ENCODE results near the gene HSD17B11.
"Not testable (repeated sequence)": the region's sequence is repeated elsewhere in the genome, so short reads cannot be mapped to it uniquely, and the experiment has no call there.

HSD17B11 gene

DNA sequence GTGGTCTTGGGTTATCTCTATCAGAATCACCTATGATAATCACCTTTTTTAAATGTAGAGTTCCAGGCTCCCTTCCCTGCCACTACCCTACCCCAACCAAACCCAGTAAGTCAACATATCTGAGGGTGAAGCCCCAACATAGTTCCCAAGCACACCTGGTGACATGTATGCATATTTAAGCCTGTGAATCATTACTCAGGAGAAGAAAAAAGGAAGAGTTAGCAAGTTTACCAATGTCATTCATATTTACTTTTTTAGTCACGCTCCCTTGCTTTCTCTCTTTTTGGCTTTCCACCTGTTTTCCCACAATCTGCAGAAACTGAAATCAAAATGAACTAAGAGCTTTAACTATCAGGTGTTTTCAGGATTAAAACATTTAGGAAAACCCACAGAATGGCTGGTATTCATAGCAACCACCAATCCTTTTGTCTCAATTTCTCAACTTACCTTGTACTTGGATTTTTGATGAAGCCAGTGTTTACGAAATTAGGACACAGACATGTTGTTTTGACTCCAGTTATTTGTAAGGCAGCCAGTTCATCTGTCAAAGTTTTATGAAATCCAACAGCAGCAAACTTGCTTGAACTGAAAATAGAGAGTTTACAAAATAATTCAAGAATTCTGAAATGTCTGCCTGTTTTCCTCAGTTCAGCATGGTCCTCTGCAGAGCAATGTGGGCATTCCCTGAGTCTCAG, 34.0 kb downstream of the HSD17B11 start:
- no peak for DNase-seq (ENCODE audit: low read depth)

DNA sequence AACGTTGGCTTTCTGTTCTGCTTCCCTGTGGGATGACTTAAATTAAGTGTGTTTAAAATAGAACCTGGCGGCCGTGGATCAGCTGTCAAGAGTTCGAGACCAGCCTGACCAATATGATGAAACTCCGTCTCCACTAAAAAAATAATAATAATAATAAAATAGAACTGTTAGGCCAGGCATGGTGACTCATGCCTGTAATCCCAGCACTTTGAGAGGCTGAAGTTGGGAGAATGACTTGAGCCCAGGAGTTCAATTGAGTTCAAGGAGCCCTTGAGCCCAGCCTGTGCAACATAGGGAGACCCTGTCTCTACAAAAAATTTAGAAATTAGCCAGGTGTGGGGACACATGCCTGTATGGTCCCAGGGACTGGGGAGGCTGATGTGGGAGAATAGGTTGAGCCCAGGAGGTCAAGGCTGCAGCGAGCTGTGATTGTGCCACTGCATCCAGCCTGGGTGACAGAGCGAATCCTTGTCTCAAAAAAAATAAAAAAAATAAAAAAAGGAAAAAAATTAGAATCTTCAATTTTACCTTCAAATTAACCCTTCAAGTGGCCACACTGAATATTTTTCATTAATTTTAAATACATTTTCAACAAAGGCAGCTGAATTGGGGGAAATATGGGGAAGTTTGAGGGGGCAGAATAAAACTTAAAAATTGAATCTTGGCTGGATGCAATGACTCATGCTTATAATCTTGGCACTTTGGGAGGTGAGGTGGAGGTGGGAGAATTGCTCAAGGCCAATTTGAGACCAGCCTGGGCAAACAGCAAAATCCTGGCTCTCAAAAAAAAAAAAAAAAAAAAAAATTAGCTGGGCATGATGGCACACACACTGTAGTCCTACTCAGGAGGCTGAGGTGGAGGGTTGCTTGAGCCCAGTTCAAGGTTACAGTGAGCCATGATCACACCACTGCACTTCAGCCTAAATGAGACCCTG, 36.6 kb downstream of the HSD17B11 start:
- peak; percentile 36 for DNase-seq (ENCODE audit: low read depth)

DNA sequence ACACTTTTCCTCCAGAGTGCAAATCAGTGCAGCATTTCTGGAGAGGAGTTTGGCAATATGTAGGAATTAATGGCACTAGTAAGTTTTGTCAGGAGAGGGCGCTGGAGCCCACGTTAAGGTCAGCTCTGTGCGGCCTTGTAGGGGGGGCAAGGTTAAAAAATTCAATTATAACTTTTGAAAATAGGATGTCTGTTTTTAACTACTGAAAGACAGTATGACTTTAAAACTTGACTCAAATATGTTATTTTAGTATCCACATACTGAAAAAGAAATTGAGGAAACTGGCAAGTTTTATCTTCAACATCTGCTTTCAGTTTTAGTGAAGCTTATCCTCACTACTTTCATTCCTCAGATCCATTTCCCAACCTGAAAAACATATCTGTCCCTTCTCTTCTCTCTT, 37.4 kb downstream of the HSD17B11 start:
- DNase-seq (ENCODE audit: low read depth), result peak; percentile 67

DNA sequence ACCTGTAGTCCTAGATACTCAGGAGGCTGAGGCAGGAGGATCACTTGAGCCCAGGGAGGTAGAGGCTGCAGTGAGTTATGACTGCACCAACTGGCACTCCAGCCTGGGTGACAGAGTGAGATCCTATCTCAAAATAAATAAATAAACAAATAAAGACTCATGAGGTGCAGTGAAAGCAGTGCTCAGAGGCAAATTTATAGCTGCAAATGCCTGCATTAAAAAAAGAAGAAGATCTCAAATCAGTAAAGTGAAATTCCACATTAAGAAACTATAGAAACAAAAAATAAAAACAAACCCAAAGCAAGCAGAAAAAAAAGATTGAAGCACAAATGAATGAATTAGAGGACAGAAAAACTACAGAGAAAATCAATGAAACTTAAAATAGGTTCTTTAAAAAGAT, 45.8 kb downstream of the HSD17B11 start:
- DNase-seq (ENCODE audit: low read depth), result no peak

DNA sequence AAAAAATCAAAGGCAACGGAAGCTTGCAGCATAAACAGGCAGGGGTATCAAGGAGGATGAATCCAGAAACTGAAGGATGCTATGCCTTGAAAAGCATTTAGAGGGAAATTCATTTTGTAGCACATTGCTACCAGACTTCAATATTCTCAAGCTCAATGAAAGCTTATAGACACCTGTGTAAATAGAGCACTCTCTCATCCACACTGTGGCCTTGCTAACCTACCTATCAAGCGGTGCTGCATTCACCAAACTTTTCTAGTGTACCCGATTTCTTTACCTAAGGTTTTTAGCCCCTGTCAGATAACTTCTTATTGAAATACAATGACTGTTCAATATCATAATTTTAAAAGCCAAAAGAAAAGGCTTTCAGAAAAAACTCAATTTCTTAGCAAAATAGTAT, 48.1 kb downstream of the HSD17B11 start:
- no peak for DNase-seq (ENCODE audit: low read depth)

DNA sequence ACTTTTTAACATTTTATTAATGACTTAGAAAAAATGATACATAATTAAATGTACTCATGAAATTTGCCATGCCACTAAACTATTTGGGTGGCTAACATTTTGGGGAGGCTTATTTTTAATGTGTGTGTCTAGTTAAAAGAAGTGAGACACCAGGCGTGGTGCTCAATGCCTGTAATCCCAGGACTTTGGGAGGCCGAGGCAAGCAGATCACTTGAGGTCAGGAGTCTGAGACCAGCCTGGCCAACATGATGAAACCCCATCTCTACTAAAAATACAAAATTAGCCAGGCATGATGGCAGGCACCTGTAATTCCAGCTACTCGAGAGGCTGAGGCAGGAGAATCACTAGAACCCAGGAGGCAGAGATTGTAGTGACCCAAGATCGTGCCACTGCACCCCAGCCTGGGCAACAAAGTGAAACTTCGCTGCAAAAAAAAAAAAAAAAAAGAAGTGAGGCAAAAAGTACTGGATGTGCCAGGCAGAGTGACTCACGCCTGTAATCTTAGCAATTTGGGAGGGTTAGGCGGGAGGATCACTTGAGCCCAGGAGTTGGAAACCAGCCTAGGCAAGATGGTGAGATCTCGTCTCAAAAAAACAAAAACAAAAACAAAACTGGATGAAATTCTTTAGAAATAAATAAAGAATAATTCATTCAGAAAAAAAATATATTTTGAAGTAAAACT, 48.9 kb downstream of the HSD17B11 start:
- peak; percentile 44 for DNase-seq (ENCODE audit: low read depth)

DNA sequence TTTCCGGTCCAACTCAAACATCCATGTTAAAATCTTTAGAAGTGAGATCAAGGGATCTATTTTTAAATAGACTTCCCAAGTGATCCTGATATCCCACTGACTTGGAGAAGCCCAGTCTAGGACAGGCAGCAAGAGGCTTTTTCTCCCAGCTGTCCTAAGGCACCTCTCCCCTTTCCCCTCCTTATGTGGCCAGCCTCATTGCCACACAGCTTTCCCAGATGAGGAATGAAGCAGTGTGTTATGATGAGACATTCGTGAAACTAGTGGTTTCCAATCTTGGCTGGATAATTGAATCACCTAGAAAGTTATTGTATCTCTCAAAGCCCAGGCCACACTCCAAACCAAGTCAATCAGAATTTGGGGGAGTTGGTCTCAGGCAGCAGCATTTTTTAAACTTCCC, 51.5 kb downstream of the HSD17B11 start:
- no peak for DNase-seq (ENCODE audit: low read depth)

DNA sequence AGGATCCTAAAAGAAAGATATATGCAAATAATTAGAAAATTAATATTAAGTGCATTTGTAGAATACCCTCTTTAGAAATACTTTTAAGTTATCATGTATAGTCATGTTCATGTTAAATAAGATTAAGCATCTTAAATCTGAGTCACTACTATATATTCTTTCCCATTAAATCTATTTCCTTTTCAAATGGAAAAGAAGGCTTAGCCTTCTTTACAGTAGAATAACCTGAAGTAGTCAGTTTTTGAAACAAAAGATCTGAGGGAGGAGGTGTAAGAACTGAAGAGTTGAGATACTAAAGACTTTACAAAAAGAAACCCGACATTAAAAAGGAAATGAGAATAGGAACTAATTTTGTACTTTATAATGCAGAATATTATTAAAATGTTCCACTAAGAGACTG, 53.6 kb downstream of the HSD17B11 start:
- DNase-seq (ENCODE audit: low read depth), result no peak

DNA sequence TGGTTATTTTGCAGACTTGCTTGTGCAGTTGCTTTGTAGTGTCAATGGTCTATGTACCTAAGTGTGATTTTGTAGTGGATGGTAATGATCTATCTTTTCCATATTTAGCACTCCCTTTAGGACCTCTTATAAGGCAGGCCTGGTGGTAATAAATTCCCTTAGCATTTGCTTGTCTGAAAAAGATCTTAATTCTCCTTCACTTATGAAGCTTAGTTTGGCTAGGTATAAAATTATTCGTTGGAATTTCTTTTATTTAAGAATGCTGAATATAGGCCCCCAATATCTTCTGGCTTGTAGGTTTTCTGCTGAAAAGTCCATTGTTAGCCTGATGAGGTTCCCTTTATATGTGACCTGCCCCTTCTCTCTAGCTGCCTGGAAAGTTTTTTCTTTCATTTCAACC, 57.7 kb downstream of the HSD17B11 start:
- no peak for DNase-seq (ENCODE audit: low read depth)

DNA sequence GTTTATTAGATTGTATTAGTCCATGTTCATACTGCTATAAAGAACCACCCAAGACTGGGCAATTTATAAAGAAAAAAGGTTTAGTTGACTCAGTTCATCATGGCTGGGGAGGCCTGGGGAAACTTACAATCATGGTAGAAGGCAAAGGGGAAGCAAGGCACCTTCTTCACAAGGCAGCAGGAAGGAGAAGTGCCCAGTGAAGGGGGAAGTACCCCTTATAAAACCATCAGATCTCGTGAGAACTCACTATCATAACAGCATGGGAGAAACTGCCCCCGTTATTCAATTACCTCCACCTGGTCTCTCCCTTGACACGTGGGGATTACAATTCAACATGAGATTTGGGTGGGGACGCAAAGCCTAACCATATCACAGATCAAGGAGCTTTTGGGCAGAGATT, 60.2 kb downstream of the HSD17B11 start:
- no peak for DNase-seq (ENCODE audit: low read depth)

DNA sequence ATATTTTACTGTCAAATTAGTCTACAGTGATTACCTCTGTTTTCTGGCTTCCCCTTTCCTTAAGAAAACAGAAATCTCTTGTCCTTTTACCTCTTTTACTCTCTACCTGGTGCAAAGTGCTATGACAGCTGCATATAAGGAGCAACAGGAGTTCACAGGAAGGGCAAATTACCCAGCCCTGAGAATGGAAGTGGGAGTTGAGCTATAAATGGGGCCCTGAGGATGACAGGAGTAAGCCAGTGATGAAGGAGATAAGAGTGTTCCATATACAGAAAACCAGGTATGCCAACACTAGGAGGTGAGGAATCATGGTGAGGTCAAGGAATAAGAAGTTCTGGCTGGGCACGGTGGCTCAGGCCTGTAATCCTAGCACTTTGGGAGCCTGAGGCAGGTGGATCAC, 63.9 kb downstream of the HSD17B11 start:
- DNase-seq (ENCODE audit: low read depth), result no peak

DNA sequence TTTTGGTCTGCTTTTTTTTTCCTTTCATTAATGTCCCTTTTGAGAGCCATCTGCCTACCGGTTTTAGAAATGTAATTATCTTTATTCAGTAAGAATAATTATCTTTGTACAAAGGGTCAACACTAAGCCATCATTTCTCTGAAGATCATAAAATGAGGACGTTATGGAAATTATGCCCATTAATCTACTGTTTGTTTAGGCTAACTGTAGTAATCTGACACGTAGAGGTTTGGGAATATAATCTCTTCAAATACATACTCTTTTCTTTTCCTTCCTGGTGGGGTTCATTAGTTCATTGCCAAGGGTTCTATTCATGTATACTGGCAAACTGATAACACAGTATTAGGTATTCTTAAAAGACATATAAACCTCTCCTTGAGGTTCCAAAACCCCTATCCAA, 64.5 kb downstream of the HSD17B11 start:
- DNase-seq (ENCODE audit: low read depth), result no peak

DNA sequence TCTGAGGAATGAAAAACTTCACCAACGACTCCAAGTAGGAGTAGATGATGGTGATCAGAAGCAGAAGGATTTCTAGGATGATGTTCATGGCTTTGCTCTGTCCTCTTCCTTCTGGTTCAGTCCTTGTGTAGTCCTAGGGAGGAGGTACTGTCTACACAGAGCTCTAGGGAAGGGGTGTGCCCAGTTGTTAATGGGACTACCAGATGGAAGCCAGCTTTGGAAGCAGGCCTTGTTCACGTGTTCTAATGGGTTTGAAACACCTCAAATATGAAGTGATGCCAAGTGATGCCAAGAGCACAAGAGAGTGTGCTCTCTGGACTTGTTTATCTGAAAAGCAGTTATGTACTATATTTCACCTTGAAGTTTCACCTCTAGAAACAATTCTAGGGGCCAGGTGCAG, 68.2 kb downstream of the HSD17B11 start, which contains the start of gene HSD17B13:
Gene HSD17B13 (minus strand): TSS at position 129 of the 400 bp plus-strand sequence. CDS start 41 bp downstream, at position 88.
- no peak for DNase-seq (ENCODE audit: low read depth)

DNA sequence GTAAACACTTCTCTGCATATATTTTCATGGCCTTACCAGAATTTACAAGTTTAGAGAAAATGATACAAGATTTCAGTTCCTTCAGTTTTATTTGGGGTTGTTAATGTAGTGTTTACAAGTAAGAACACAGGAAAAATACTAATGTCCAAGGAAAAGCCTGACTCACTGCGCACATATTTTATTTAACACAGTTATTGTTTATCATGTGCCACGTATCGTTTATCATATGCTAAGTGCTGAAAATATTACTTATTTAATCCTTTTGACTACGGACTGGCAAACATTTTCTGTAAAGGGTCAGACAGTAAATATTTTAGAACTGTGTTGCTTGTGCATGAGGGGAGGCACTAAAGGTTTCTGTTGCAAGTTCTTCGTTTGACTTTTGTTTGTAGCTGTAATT, 69.1 kb downstream of the HSD17B11 start:
- no peak for DNase-seq (ENCODE audit: low read depth)

DNA sequence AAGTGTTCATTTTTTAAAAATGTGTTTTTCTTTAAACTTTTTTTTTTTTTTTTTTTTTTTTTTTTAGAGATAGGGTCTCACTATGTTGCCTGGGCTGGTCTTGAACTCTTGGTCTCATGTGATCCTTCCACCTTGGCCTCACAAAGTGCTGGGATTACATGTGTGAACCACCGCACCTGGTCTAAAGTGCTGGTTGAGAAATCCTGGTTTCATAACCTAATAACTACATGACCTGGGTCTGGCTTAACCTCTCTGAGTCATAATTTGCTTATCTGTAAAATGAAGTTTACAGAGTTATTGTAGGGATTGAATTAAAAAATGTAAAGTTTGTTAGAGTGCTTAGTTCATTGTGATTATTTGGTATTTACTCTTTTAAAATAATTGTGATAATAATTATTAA, 73.5 kb downstream of the HSD17B11 start:
- DNase-seq (ENCODE audit: low read depth), result no peak

DNA sequence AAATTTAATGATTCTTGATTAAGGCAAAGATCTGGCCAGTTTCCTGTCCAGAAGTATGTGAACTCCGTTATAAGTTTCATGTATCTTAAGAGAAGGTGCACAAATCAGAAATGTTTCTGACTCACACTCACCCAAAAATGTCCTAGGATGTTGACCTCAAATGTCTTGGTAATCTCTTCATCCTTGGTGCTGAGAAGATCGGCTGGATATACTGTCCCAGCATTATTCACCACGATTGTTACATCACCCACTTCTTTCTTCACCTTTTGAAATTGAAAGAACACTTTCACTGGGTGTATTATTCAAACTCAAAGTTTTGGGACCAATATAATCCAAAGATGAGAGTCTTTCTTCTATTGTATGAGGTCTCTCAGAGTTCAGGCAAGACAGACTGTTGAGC, 74.0 kb downstream of the HSD17B11 start:
- no peak for DNase-seq (ENCODE audit: low read depth)

DNA sequence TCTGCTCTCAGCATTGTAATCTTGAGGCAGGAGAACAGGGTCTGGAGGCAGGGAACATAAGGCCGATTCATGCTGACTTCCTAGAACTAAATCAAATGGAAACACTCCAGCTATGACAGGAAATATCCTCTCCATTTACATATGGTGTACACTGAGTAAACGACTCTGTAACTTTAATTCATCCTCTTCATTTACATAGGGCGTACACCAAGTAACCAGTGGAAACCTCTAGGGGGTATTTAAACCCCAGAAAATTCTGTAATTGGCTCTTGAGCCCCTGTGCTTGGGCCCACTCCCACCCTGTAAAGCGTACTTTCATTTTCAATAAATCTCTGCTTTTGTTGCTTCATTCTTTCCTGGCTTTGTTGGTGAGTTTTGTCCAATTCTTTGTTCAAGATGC, 76.0 kb downstream of the HSD17B11 start:
- DNase-seq (ENCODE audit: low read depth), result not testable (repeated sequence)

DNA sequence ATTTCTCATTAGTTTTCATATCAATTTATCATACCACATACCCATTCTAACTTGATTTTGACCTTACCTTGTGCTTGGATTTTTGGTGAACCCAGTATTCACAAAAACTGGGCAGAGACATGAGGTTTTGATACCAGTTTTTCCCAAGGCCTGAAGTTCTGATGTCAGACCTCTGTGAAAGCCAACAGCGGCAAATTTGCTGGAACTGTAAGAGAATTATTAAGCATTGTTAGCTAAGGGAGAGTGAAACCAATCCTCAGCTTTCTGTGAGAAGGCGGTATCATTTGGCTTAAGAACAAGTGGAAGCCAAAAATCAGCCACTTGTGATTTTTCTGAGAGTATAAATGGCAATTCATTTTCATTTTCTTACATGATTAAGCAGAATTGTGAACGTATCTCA, 77.2 kb downstream of the HSD17B11 start:
- no peak for DNase-seq (ENCODE audit: low read depth)

DNA sequence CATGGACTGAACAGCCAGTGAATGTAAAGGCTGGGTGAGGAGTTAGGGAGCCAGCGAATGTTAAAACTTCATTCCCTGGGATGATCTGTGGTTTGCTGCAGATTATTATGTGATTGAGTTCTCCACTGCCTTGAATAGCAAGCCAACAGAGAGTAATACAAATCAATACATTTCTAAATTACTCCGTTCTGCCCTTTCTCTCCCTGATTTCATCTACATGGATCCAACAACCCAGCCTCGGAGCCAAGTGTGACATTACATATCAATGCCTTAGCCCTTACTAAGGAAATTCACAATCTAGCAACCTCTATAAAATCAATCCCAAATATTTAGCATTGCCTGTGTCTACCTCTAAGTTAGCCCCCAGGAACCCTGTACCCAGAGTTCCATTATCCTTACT, 79.3 kb downstream of the HSD17B11 start:
- no peak for DNase-seq (ENCODE audit: low read depth)

DNA sequence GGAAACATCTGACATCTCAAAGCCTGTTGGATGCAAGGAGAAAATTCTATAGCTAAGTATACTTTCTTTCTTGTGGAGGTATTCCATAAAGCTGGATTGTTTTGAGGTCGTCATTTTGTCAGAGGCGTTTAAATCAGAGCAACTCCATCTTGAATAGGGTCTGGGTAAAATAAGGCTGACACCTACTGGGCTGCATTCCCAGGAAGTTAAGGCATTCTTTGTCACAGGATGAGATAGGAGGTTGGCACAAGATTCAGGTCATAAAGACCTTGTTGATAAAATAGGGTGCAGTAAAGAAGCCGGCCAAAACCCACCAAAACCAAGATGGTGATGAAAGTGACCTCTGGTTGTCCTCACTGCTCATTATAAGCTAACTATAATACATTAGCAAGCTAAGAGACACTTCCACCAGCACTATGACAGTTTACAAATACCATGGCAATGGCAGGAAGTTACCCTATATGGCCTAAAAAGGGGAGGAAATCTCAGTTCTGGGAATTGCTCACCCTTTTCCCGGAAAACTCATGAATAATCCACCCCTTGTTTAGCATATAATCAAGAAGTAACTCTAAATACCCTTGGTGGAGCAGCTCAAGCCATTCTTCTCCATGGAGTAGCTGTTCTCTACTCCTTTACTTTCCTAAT, 80.2 kb downstream of the HSD17B11 start:
- no peak for DNase-seq (ENCODE audit: low read depth)

DNA sequence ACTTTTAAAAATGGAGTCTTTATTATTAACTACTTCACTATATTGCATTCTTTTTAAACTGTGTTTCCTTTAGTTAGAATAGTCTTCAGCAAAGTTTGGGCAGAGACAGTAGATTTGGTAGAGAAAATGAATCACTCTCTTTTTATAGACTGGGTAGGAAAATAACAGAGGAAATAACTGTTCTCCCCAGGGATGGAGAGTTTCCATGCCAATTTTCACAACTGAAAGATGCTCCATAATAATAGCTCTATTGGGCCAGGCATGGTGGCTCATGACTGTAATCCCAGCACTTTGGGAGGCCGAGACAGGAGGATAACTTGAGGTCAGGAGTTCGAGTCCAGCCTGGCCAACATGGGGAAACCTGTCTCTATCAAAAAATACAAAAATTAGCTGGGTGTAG, 81.4 kb downstream of the HSD17B11 start:
- no peak for DNase-seq (ENCODE audit: low read depth)

DNA sequence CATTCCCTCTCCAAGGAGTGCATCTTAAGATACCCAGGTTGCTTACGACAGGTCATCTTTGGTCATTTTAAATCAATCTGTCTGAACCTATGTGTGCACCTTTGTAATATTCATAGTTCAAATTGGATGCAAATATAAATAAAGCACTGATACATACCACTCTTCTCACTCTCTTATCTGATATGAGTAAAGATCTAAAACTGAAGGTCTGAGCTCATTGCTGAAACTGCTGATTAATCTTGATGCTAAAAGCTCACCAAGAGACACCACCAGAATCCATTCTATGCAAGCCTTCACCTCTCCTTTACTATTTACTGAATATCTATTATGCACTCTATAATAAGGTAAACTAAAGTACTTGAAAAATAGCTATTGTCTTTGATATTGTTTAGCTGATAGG, 84.9 kb downstream of the HSD17B11 start:
- DNase-seq (ENCODE audit: low read depth), result no peak
